ENCODE measurements around the gene ACTR1A. TPM values are rescaled to one million over a fixed set of nuclear protein-coding genes. Genes with fewer than 3 reads are reported as not detected.
"Not testable (repeated sequence)": the region's sequence is repeated elsewhere in the genome, so short reads cannot be mapped to it uniquely, and the experiment has no call there.

The ACTR1A gene
- total RNA-seq, 8 experiments from 2014 or later = 70.4 to 138 (median 108) TPM

GRCh38 chr10:102508506-102508905, 6.0 kb upstream of the ACTR1A start:
- Histone ChIP-seq H3K4me3 (no peak overlapping the region), H3K27ac (no peak overlapping the region), H3K4me1 (replicated peaks in 1 of 2) (peaks cover 0 to 5% of the 10 kb centered on the region in 2 donors)
- WGBS, 10 experiments = 0 to 100% (median 100%) methylated on average over 1 of the region's 1 CpG; no CpG with 5 or more reads in 5 of the 10 experiments
- in situ Hi-C loops (cut with MboI; ENCODE audit: low pct_unique_long_range_greater_than_20kb in 2 of 9, low sequenced_read_pairs in 9 of 9, unreplicated experiment in 9 of 9) = loop anchor here in 1 of 9 experiments (10.0 kb wide), 1 partner anchor 76 kb away; no protein-coding TSS in a partner anchor
- no peak for ATAC-seq (replicated peaks in 6 of 8)

- in situ Hi-C loops (cut with MboI; ENCODE audit: low pct_unique_long_range_greater_than_20kb in 2 of 9, low sequenced_read_pairs in 9 of 9, unreplicated experiment in 9 of 9) = loop anchor here in 1 of 9 experiments (10.0 kb wide), 1 partner anchor 77 kb away; no protein-coding TSS in a partner anchor
- H3K27ac ChIP-seq = no peak overlapping the region
- no peak overlapping the region for H3K4me3 ChIP-seq
- ATAC-seq (replicated peaks in 6 of 8) = no peak
- WGBS, 10 experiments = 75 to 100% (median 91%) methylated on average over 1 to 3 of the region's 3 CpGs
- peaks cover 0 to 5% of the 10 kb centered on the region in 2 donors for H3K4me1 ChIP-seq (replicated peaks in 1 of 2)
Observed at GRCh38 chr10:102507521-102507920, 5.0 kb upstream of the ACTR1A start.

- H3K4me1 ChIP-seq (replicated peaks in 1 of 2) = peaks cover 0 to 5% of the 10 kb centered on the region in 2 donors
- in situ Hi-C loops (cut with MboI; ENCODE audit: low pct_unique_long_range_greater_than_20kb in 2 of 9, low sequenced_read_pairs in 9 of 9, unreplicated experiment in 9 of 9) = loop anchor here in 1 of 9 experiments (10.0 kb wide), 1 partner anchor 79 kb away; no protein-coding TSS in a partner anchor
- 42 to 100% (median 75%) methylated on average over 1 to 4 of the region's 10 CpGs; no CpG with 5 or more reads in 1 of the 10 experiments for WGBS, 10 experiments
- no peak for ATAC-seq (replicated peaks in 6 of 8)
- peak overlapping the region in 1 of 5 donors; percentile 86 for H3K4me3 ChIP-seq
- no peak overlapping the region for H3K27ac ChIP-seq
Observed at GRCh38 chr10:102505462-102506115, 3.1 kb upstream of the ACTR1A start.

GRCh38 chr10:102504976-102505300, 2.4 kb upstream of the ACTR1A start:
- ATAC-seq (replicated peaks in 6 of 8) = no peak
- WGBS, 10 experiments = 0 to 40% (median 10%) methylated on average over 1 to 5 of the region's 5 CpGs; no CpG with 5 or more reads in 3 of the 10 experiments
- Histone ChIP-seq H3K4me1 (replicated peaks in 1 of 2) (peaks cover 0 to 5% of the 10 kb centered on the region in 2 donors), H3K4me3 (peak overlapping the region; percentile 80 to 89 (median 86)), H3K27ac (no peak overlapping the region)
- in situ Hi-C loops (cut with MboI; ENCODE audit: low pct_unique_long_range_greater_than_20kb in 2 of 9, low sequenced_read_pairs in 9 of 9, unreplicated experiment in 9 of 9) = loop anchor here in 1 of 9 experiments (10.0 kb wide), 1 partner anchor 80 kb away; no protein-coding TSS in a partner anchor

GRCh38 chr10:102504179-102504975, 1.9 kb upstream of the ACTR1A start:
- H3K4me1 ChIP-seq (replicated peaks in 1 of 2) = peaks cover 0 to 5% of the 10 kb centered on the region in 2 donors
- H3K4me3 ChIP-seq = peak overlapping the region; percentile 80 to 89 (median 86)
- H3K27ac ChIP-seq = peak overlapping the region; percentile 38 to 56
- in situ Hi-C loops (cut with MboI; ENCODE audit: low pct_unique_long_range_greater_than_20kb in 2 of 9, low sequenced_read_pairs in 9 of 9, unreplicated experiment in 9 of 9) = loop anchor here in 1 of 9 experiments (10.0 kb wide), 1 partner anchor 80 kb away; no protein-coding TSS in a partner anchor
- peak in 2 of 8 experiments; percentile 0 to 1 for ATAC-seq (replicated peaks in 6 of 8)
- WGBS, 10 experiments = 0 to 40% (median 8%) methylated on average over 1 to 17 of the region's 47 CpGs; no CpG with 5 or more reads in 6 of the 10 experiments

- 0 to 8% (median 4%) methylated on average over 1 to 10 of the region's 44 CpGs; no CpG with 5 or more reads in 1 of the 10 experiments for WGBS, 10 experiments
- in situ Hi-C loops (cut with MboI; ENCODE audit: low pct_unique_long_range_greater_than_20kb in 2 of 9, low sequenced_read_pairs in 9 of 9, unreplicated experiment in 9 of 9) = loop anchor here in 1 of 9 experiments (10.0 kb wide), 1 partner anchor 81 kb away; no protein-coding TSS in a partner anchor
- H3K4me1 ChIP-seq (replicated peaks in 1 of 2) = peaks cover 0 to 5% of the 10 kb centered on the region in 2 donors
Observed at GRCh38 chr10:102503264-102504178, 1.0 kb upstream of the ACTR1A start, which contains the start of gene SUFU. SUFU (plus strand) TSS chr10:102503972; CDS start chr10:102504153, 181 bp downstream.

GRCh38 chr10:102502029-102502336, 529 bp downstream of the ACTR1A start:
- WGBS, 10 experiments = 0% methylated on average over 1 to 11 of the region's 19 CpGs; no CpG with 5 or more reads in 5 of the 10 experiments
- Histone ChIP-seq H3K4me3 (peak overlapping the region; percentile 72 to 89 (median 86)), H3K27ac (peak overlapping the region; percentile 66 to 73), H3K4me1 (replicated peaks in 1 of 2) (peaks cover 0 to 5% of the 10 kb centered on the region in 2 donors)
- peak; percentile 75 to 81 (median 76) for ATAC-seq (replicated peaks in 6 of 8)
- in situ Hi-C loops (cut with MboI; ENCODE audit: low pct_unique_long_range_greater_than_20kb in 2 of 9, low sequenced_read_pairs in 9 of 9, unreplicated experiment in 9 of 9) = loop anchor here in 1 of 9 experiments (10.0 kb wide), 1 partner anchor 83 kb away; no protein-coding TSS in a partner anchor

More at GRCh38 chr10:102503264-102504178, 1.0 kb upstream of the ACTR1A start, which contains the start of gene SUFU:
- peak within 1 kb of the TSS; percentile 56 to 66 for H3K27ac ChIP-seq
- peak; percentile 47 to 73 (median 68) for ATAC-seq (replicated peaks in 6 of 8)
- H3K4me3 ChIP-seq = peak within 1 kb of the TSS; percentile 80 to 89 (median 86)

GRCh38 chr10:102501201-102502028, 1.1 kb downstream of the ACTR1A start:
- Histone ChIP-seq H3K4me3 (peak overlapping the region; percentile 72 to 89 (median 86)), H3K27ac (no peak overlapping the region), H3K4me1 (replicated peaks in 1 of 2) (peaks cover 0 to 5% of the 10 kb centered on the region in 2 donors)
- ATAC-seq (replicated peaks in 6 of 8) = no peak
- in situ Hi-C loops (cut with MboI; ENCODE audit: low pct_unique_long_range_greater_than_20kb in 2 of 9, low sequenced_read_pairs in 9 of 9, unreplicated experiment in 9 of 9) = loop anchor here in 1 of 9 experiments (10.0 kb wide), 1 partner anchor 83 kb away; no protein-coding TSS in a partner anchor
- WGBS, 10 experiments = 0 to 12% (median 1%) methylated on average over 1 to 17 of the region's 23 CpGs

GRCh38 chr10:102500686-102501085, 1.8 kb downstream of the ACTR1A start:
- not testable (repeated sequence) for H3K4me1 ChIP-seq (replicated peaks in 1 of 2); ATAC-seq (replicated peaks in 6 of 8); H3K4me3 ChIP-seq; H3K27ac ChIP-seq
- 93 to 100% (median 100%) methylated on average over 1 to 7 of the region's 13 CpGs; no CpG with 5 or more reads in 2 of the 10 experiments for WGBS, 10 experiments
- in situ Hi-C loops (cut with MboI; ENCODE audit: low pct_unique_long_range_greater_than_20kb in 2 of 9, low sequenced_read_pairs in 9 of 9, unreplicated experiment in 9 of 9) = loop anchor here in 1 of 9 experiments (10.0 kb wide), 1 partner anchor 84 kb away; no protein-coding TSS in a partner anchor

- H3K4me3 ChIP-seq = no peak overlapping the region
- WGBS, 10 experiments = 82 to 100% (median 90%) methylated on average over 3 of the region's 3 CpGs
- in situ Hi-C loops (cut with MboI; ENCODE audit: low pct_unique_long_range_greater_than_20kb in 2 of 9, low sequenced_read_pairs in 9 of 9, unreplicated experiment in 9 of 9) = no loop called here
- no peak for ATAC-seq (replicated peaks in 6 of 8)
- H3K27ac ChIP-seq = no peak overlapping the region
- no peaks in the 10 kb centered on the region for H3K4me1 ChIP-seq (replicated peaks in 1 of 2)
Observed at GRCh38 chr10:102499356-102499755, 3.2 kb downstream of the ACTR1A start.

GRCh38 chr10:102497545-102497944, 5.0 kb downstream of the ACTR1A start:
- in situ Hi-C loops (cut with MboI; ENCODE audit: low pct_unique_long_range_greater_than_20kb in 2 of 9, low sequenced_read_pairs in 9 of 9, unreplicated experiment in 9 of 9) = no loop called here
- Histone ChIP-seq H3K4me1 (replicated peaks in 1 of 2) (no peaks in the 10 kb centered on the region), H3K27ac (no peak overlapping the region), H3K4me3 (no peak overlapping the region)
- no peak for ATAC-seq (replicated peaks in 6 of 8)
- WGBS, 10 experiments = 50 to 100% (median 89%) methylated on average over 1 of the region's 1 CpG; no CpG with 5 or more reads in 5 of the 10 experiments

All from motor neuron (in vitro differentiated cells).